Gastrocnemius medialis (tissue), 4 donors: ENCODE results near the gene PACS1. TPM values are rescaled to one million over a fixed set of nuclear protein-coding genes. Genes with fewer than 3 reads are reported as not detected.

Source experiments
- ATAC-seq, 2 donors: fragments of 150-250 bp; one replicate each; pipeline ENCODE4 v1.9.1; 2016
- DNase-seq, 2 donors: peaks; one replicate each; pipeline ENCODE4 v3.0.0-alpha.2; 2019
- H3K27ac ChIP-seq, 4 donors: fragments of 200-600 bp; sonication (generic); 1 replicate in 1 of 4; 2 replicates in 3 of 4; pipeline ENCODE4 v1.5.1; 2016 to 2018; ENCODE audit warnings: mild to moderate bottlenecking in 2 of 4, moderate library complexity in 1 of 4
- H3K27me3 ChIP-seq, 3 donors: fragments of 200-600 bp; sonication (generic) in 2 of 3; 1 replicate in 1 of 3; 2 replicates in 2 of 3; pipeline versions ENCODE4 v1.5.1 to v1.6.0; 2016 to 2019; ENCODE audit warnings: mild to moderate bottlenecking in 1 of 3, moderate library complexity in 1 of 3
- H3K36me3 ChIP-seq, 2 donors: fragments of 200-600 bp; sonication (generic) in 1 of 2; one replicate each; pipeline ENCODE4 v1.5.1; 2017 to 2018
- H3K4me1 ChIP-seq, 2 donors: fragments of 200-600 bp; sonication (generic) in 1 of 2; one replicate each; pipeline ENCODE4 v1.5.1; 2016 to 2017; ENCODE audit warnings: mild to moderate bottlenecking in 2 of 2
- H3K4me3 ChIP-seq, 4 donors: fragments of 200-600 bp; sonication (generic) in 3 of 4; 1 replicate in 1 of 4; 2 replicates in 3 of 4; pipeline ENCODE4 v1.5.1; 2016 to 2019; ENCODE audit warnings: mild to moderate bottlenecking in 2 of 4
- H3K9me3 ChIP-seq, 3 donors: fragments of 200-600 bp; sonication (generic) in 2 of 3; 1 replicate in 1 of 3; 2 replicates in 2 of 3; pipeline ENCODE4 v1.5.1; 2016 to 2019
- CTCF ChIP-seq, 5 experiments: fragments of 450-650 bp in 3 of 5; fragments of 200-600 bp in 2 of 5; sonication (generic) in 2 of 5; IDR thresholded peaks in 4 of 5; conservative IDR thresholded peaks in 1 of 5; 1 replicate in 4 of 5; 2 replicates in 1 of 5; pipeline ENCODE4 v1.5.1; 2016 to 2019; ENCODE audit warnings: antibody characterized with exemption in 5 of 5, mild to moderate bottlenecking in 3 of 5, moderate library complexity in 3 of 5
- POLR2A ChIP-seq, 2 donors: fragments of 450-650 bp; IDR thresholded peaks; one replicate each; pipeline ENCODE4 v1.6.1; 2017; ENCODE audit warnings: antibody characterized with exemption in 2 of 2, mild to moderate bottlenecking in 2 of 2, moderate library complexity in 2 of 2
- in situ Hi-C, 4 donors: fragments of 200-750 bp; cut with MboI; loops; one replicate each; pipeline versions ENCODE4 v1.15.0 to v1.8.0; 2017; ENCODE audit warnings: low sequenced_read_pairs in 4 of 4
- intact Hi-C: fragments of 100-400 bp; cut with DNase I; formaldehyde crosslinking; loops from one replicate; pipeline ENCODE4 v1.15.1; 2023; ENCODE audit warnings: low total_unique reads
- total RNA-seq, 4 donors: library from RNA; depleted of rRNA; stranded (reverse); fragments of >200 nt; gene quantifications; one replicate each; pipeline versions ENCODE4 v1.1.0 to v1.2.3, GENCODE V29; 2016

PACS1 gene
- total RNA-seq, 4 donors from 2014 or later = 6.6 to 20.4 (median 16.9) TPM

- DNase-seq (no peak), ATAC-seq (no peak)
- in situ Hi-C loops = no loop called here
- Histone ChIP-seq H3K4me1 (peaks cover 4 to 14% of the 10 kb centered on the region in 2 donors), H3K4me3 (peak overlapping the region; percentile 90 to 98 (median 92)), H3K27me3 (no peaks in the 10 kb centered on the region), H3K9me3 (no peaks in the 10 kb centered on the region), H3K36me3 (peaks cover 0 to 36% of the 10 kb centered on the region in 2 donors), H3K27ac (peak overlapping the region; percentile 74 to 78 (median 76))
- intact Hi-C loops = loop anchor here (1.0 kb wide), 1 partner anchor 36 kb away; no protein-coding TSS in a partner anchor
- TF ChIP-seq POLR2A (IDR thresholded peaks at IDR 0.05) = no peak
- TF ChIP-seq CTCF (IDR thresholded peaks at IDR 0.05 in 4 of 5, conservative IDR thresholded peaks at IDR 0.05 in 1 of 5) = peak in 2 of 5 experiments; percentile 32 to 36
Observed at GRCh38 chr11:66258473-66258893, 188.4 kb downstream of the PACS1 start.

GRCh38 chr11:66259225-66259624 lies 189.2 kb downstream of the PACS1 start:
- Histone ChIP-seq H3K27ac (no peak overlapping the region), H3K36me3 (peaks cover 0 to 38% of the 10 kb centered on the region in 2 donors), H3K4me3 (no peak overlapping the region), H3K27me3 (no peaks in the 10 kb centered on the region), H3K9me3 (no peaks in the 10 kb centered on the region), H3K4me1 (peaks cover 4 to 14% of the 10 kb centered on the region in 2 donors)
- no peak for TF ChIP-seq CTCF (IDR thresholded peaks at IDR 0.05 in 4 of 5, conservative IDR thresholded peaks at IDR 0.05 in 1 of 5)
- in situ Hi-C loops (no loop called here), intact Hi-C loops (no loop called here)
- ATAC-seq = no peak
- no peak for DNase-seq

GRCh38 chr11:66259956-66260355 lies 189.9 kb downstream of the PACS1 start:
- TF ChIP-seq CTCF (IDR thresholded peaks at IDR 0.05 in 4 of 5, conservative IDR thresholded peaks at IDR 0.05 in 1 of 5) (no peak), POLR2A (IDR thresholded peaks at IDR 0.05) (no peak)
- Histone ChIP-seq H3K27me3 (no peaks in the 10 kb centered on the region), H3K9me3 (no peaks in the 10 kb centered on the region), H3K4me1 (peaks cover 4 to 14% of the 10 kb centered on the region in 2 donors), H3K36me3 (peaks cover 0 to 38% of the 10 kb centered on the region in 2 donors), H3K27ac (no peak overlapping the region), H3K4me3 (no peak overlapping the region)
- intact Hi-C loops (no loop called here), in situ Hi-C loops (no loop called here)
- ATAC-seq (no peak), DNase-seq (no peak)

- peaks cover 0 to 38% of the 10 kb centered on the region in 2 donors for H3K36me3 ChIP-seq
- in situ Hi-C loops = no loop called here
- TF ChIP-seq POLR2A (IDR thresholded peaks at IDR 0.05) (no peak), CTCF (IDR thresholded peaks at IDR 0.05 in 4 of 5, conservative IDR thresholded peaks at IDR 0.05 in 1 of 5) (no peak)
- intact Hi-C loops = no loop called here
- H3K4me1 ChIP-seq = peaks cover 4 to 17% of the 10 kb centered on the region in 2 donors
- no peaks in the 10 kb centered on the region for H3K27me3 ChIP-seq
- no peaks in the 10 kb centered on the region for H3K9me3 ChIP-seq
- DNase-seq = no peak
- no peak overlapping the region for H3K27ac ChIP-seq
- H3K4me3 ChIP-seq = no peak overlapping the region
- no peak for ATAC-seq
Observed at GRCh38 chr11:66261578-66261977, 191.5 kb downstream of the PACS1 start.

GRCh38 chr11:66262191-66262590 lies 192.1 kb downstream of the PACS1 start:
- peaks cover 0 to 38% of the 10 kb centered on the region in 2 donors for H3K36me3 ChIP-seq
- peaks cover 8 to 17% of the 10 kb centered on the region in 2 donors for H3K4me1 ChIP-seq
- H3K4me3 ChIP-seq = no peak overlapping the region
- H3K27me3 ChIP-seq = no peaks in the 10 kb centered on the region
- H3K9me3 ChIP-seq = no peaks in the 10 kb centered on the region
- DNase-seq (no peak), ATAC-seq (no peak)
- in situ Hi-C loops (no loop called here), intact Hi-C loops (no loop called here)
- TF ChIP-seq POLR2A (IDR thresholded peaks at IDR 0.05) = no peak
- H3K27ac ChIP-seq = no peak overlapping the region
